ENCODE data around the gene CCND1.

DNA sequence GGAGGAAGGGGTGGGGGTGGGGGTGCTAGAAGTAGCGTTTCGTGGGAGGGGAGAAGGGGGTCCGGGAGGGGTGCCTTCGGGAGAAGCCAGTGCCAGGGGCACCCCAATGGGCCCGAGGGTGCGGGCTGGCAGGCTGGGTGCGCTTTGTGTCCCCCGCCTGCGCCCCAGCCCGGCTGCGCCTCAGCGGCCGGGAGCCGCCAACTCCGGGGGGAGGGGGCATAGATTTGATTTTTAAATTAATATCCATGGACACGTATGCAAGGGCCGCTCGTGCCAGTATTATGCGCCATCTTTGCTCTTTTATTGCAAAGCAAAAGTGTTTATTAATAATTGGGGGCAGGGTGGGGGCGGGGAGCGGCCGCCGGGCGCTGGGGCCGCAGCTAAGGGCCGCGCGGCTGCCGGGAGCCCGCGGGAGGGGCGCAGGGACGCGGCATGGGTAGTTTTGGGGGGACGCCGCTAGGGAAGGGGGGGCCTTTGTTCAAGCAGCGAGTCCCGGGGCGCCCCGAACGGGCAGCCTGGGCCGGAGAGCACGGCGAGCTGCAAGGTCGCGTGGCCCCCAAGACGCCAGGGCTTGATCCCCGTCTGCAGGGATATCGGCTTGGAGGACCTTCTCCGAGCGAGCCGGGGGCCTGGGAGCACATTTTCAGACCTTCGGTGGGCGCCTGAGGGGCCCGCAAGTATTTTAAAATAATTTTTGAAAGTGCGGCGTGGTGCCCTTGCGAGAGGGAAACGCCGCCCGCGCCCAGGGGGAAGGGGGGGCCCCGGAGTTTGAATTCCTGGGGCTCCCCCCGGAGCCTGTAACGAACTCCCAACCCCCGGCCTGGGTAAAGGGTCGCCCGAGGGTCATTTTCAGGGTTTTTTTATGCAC lies 959 bp downstream of the CCND1 start:
- no peak for TF ChIP-seq EZH2 (IDR thresholded peaks at IDR 0.05; ENCODE audit: borderline replicate concordance, low read depth, low read length, poor library complexity, severe bottlenecking)
- TF ChIP-seq, protein P1, sequence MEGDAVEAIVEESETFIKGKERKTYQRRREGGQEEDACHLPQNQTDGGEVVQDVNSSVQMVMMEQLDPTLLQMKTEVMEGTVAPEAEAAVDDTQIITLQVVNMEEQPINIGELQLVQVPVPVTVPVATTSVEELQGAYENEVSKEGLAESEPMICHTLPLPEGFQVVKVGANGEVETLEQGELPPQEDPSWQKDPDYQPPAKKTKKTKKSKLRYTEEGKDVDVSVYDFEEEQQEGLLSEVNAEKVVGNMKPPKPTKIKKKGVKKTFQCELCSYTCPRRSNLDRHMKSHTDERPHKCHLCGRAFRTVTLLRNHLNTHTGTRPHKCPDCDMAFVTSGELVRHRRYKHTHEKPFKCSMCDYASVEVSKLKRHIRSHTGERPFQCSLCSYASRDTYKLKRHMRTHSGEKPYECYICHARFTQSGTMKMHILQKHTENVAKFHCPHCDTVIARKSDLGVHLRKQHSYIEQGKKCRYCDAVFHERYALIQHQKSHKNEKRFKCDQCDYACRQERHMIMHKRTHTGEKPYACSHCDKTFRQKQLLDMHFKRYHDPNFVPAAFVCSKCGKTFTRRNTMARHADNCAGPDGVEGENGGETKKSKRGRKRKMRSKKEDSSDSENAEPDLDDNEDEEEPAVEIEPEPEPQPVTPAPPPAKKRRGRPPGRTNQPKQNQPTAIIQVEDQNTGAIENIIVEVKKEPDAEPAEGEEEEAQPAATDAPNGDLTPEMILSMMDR (conservative IDR thresholded peaks at IDR 0.05; ENCODE audit: low read depth, low read length) = no peak

Data from A673 (cell line).